K562 (cell line): Measurements from ENCODE around the gene PSEN1. TPM values are rescaled to one million over a fixed set of nuclear protein-coding genes. Genes with fewer than 3 reads are reported as not detected.

Experiments
- ATAC-seq: fragments of 200-7000 bp; cut with Tn5 transposase; 3 replicates; pipeline ENCODE4 v1.9.1; 2020; ENCODE audit warnings: moderate library complexity
- BruUV-seq: library from RNA; stranded (reverse); fragments of 400-500 nt; replicated peaks from 2 replicates; lab custom pipeline; 2021; lab: Mats Ljungman, UMichigan
- CTCF ChIA-PET: fragments of 300-600 bp; formaldehyde crosslinking; extraction: SDS; loops from one replicate; lab custom pipeline; 2021; ENCODE audit warnings: low intra/inter-chr PET ratio; lab: Yijun Ruan, JAX
- POLR2A ChIA-PET: fragments of 300-600, 350-650 bp; sonication (Branson Sonifier 250); formaldehyde crosslinking; extraction: SDS; loops from one replicate; lab custom pipeline; 2021; ENCODE audit warnings: antibody characterized with exemption, inconsistent platforms; lab: Yijun Ruan, JAX
- DNase-seq, 4 experiments: peaks; one replicate each; pipeline versions ENCODE4 v3.0.0 to v3.0.0-alpha.2; 2011 to 2018; ENCODE audit warnings: low spot score in 3 of 4, mixed read lengths in 3 of 4; ENCODE audit errors: extremely low read depth in 1 of 4
- FAIRE-seq: peaks from 2 replicates; lab custom pipeline; 2011; peaks lifted over from hg19 to GRCh38; lab: Jason Lieb, UNC
- H2AFZ ChIP-seq: 2 replicates; pipeline ENCODE4 v1.6.0; 2011; ENCODE audit warnings: low read depth, low read length, control low read depth, inconsistent platforms
- H3K27ac ChIP-seq: fragments of 200-600 bp; 3 replicates; pipeline ENCODE4 v1.8.0; 2011; ENCODE audit warnings: low read depth, mild to moderate bottlenecking, control low read depth, inconsistent platforms, low read length, moderate library complexity, mixed read lengths; ENCODE audit errors: extremely low read depth
- H3K27me3 ChIP-seq, 2 experiments: fragments of 300-600 bp in 1 of 2; 2 replicates in 1 of 2; 3 replicates in 1 of 2; pipeline versions ENCODE4 v1.6.0 to v1.8.0; 2011; ENCODE audit warnings: inconsistent platforms in 2 of 2, low read length in 2 of 2, mild to moderate bottlenecking in 1 of 2, mixed read lengths in 1 of 2, moderate library complexity in 1 of 2; ENCODE audit not compliant: control insufficient read depth in 2 of 2, insufficient read depth in 2 of 2
- H3K36me3 ChIP-seq: fragments of 300-600 bp; 3 replicates; pipeline ENCODE4 v1.8.0; 2011; ENCODE audit warnings: mild to moderate bottlenecking, low read length, inconsistent platforms; ENCODE audit not compliant: control insufficient read depth, insufficient read depth
- H3K4me1 ChIP-seq, 2 experiments: fragments of 200-600 bp in 1 of 2; replicated peaks in 1 of 2; 2 replicates in 1 of 2; 3 replicates in 1 of 2; pipeline versions ENCODE4 v1.5.1 to v1.8.0; 2011; ENCODE audit warnings: inconsistent platforms in 2 of 2, low read length in 2 of 2, mild to moderate bottlenecking in 1 of 2, mixed read lengths in 1 of 2, moderate library complexity in 1 of 2; ENCODE audit not compliant: control insufficient read depth in 2 of 2, insufficient read depth in 2 of 2
- H3K4me2 ChIP-seq: 2 replicates; pipeline ENCODE4 v1.6.1; 2011; ENCODE audit warnings: low read length, control low read depth, inconsistent platforms, mixed read lengths; ENCODE audit not compliant: insufficient read depth
- H3K4me3 ChIP-seq: fragments of 200-600 bp; sonication (generic), shearing (Covaris generic); 2 replicates; pipeline ENCODE4 v1.5.1; 2016; ENCODE audit warnings: control low read depth, inconsistent platforms
- H3K79me2 ChIP-seq: fragments of 200-600 bp; 3 replicates; pipeline ENCODE4 v1.8.0; 2011; ENCODE audit warnings: low read length, inconsistent platforms; ENCODE audit not compliant: control insufficient read depth, insufficient read depth
- H3K9ac ChIP-seq, 2 experiments: 2 replicates each; pipeline versions ENCODE4 v1.6.0 to v1.6.1; 2011; ENCODE audit warnings: low read depth in 2 of 2, low read length in 2 of 2, control low read depth in 1 of 2, inconsistent platforms in 1 of 2, mild to moderate bottlenecking in 1 of 2, mixed read lengths in 1 of 2; ENCODE audit not compliant: insufficient read depth in 1 of 2
- H3K9me1 ChIP-seq: one replicate; pipeline ENCODE4 v1.6.0; 2011; ENCODE audit warnings: inconsistent platforms, mild to moderate bottlenecking, low read length, moderate library complexity; ENCODE audit not compliant: control insufficient read depth, insufficient read depth
- H3K9me3 ChIP-seq: replicated peaks from 2 replicates; pipeline ENCODE4 v1.5.1; 2011; ENCODE audit warnings: low read depth, low read length, inconsistent platforms; ENCODE audit not compliant: control insufficient read depth, insufficient read depth
- H4K20me1 ChIP-seq: replicated peaks from 2 replicates; pipeline ENCODE4 v1.6.1; 2011; ENCODE audit warnings: low read length, inconsistent platforms, mixed read lengths; ENCODE audit not compliant: control insufficient read depth, insufficient read depth
- MECOM ChIP-seq: fragments of 250-450 bp; sonication (Bioruptor Pico); IDR thresholded peaks from 2 replicates; pipeline ENCODE4 v1.8.0; 2022; ENCODE audit warnings: inconsistent platforms
- PRMT5 ChIP-seq: sonication (generic); formaldehyde crosslinking; IDR thresholded peaks from 2 replicates; pipeline ENCODE4 v1.5.0; 2020; ENCODE audit warnings: missing genetic modification reagents
- STAT5B ChIP-seq: fragments of 250-450 bp; sonication (Bioruptor Pico); IDR thresholded peaks from 2 replicates; pipeline ENCODE4 v1.8.0; 2021; ENCODE audit warnings: mild to moderate bottlenecking, inconsistent platforms
- ZFP36 ChIP-seq: fragments of 150-350 bp; IDR thresholded peaks from 2 replicates; pipeline ENCODE4 v1.6.1; 2018; ENCODE audit warnings: low read length, low read depth; ENCODE audit not compliant: partially characterized antibody
- ZNF175 ChIP-seq: fragments of 200-800 bp; sonication (Bioruptor generic); IDR thresholded peaks from 2 replicates; pipeline ENCODE4 v1.6.1; 2016; ENCODE audit warnings: low read depth, mild to moderate bottlenecking, missing genetic modification characterization, missing compliant biosample characterization
- ZNF561 ChIP-seq: fragments of 450-650 bp; formaldehyde crosslinking; conservative IDR thresholded peaks from 2 replicates; pipeline ENCODE4 v1.4.0; 2020; ENCODE audit warnings: mild to moderate bottlenecking, moderate library complexity
- WGBS: fragments of 100-300 bp; shearing (Covaris generic); methylation state at CpG from one replicate; pipeline ENCODE4 v1.1.6; 2016; ENCODE audit warnings: low coverage, mixed read lengths; ENCODE audit not compliant: insufficient coverage; ENCODE audit errors: missing lambda C conversion rate; 5-methylcytosine and 5-hydroxymethylcytosine counted together
- in situ Hi-C: fragments of 300-500 bp; cut with MboI; formaldehyde crosslinking; loops from 4 replicates; pipeline ENCODE4 v1.15.0; 2018; ENCODE audit warnings: inconsistent platforms, mixed read lengths
- intact Hi-C: fragments of 100-400 bp; cut with micrococcal nuclease; formaldehyde crosslinking; loops from 2 replicates; pipeline ENCODE4 v1.14.2; 2022
- polyA plus RNA-seq, 8 experiments: library from polyadenylated mRNA; depleted of rRNA in 4 of 8; stranded (reverse) in 5 of 8; unstranded in 3 of 8; fragments of >200 nt; fragmentation: Nextera tagmentation in 2 of 8; fragmentation: Illumina TruSeq in 1 of 8; extraction: Ambion mirVana in 2 of 8; extraction: Trizol in 1 of 8; gene quantifications; 2 replicates each; pipeline versions ENCODE4 v1.2.1 to v1.2.3, GENCODE V29; 2011 to 2014; ENCODE audit warnings: inconsistent platforms in 1 of 8, missing spikeins in 1 of 8
- total RNA-seq, 7 experiments: library from RNA; depleted of rRNA in 6 of 7; stranded (reverse); fragments of >200 nt in 6 of 7; fragmentation: Illumina TruSeq in 2 of 7; extraction: Trizol in 2 of 7; gene quantifications; 2 replicates each; pipeline versions ENCODE4 v1.2.1 to v1.2.3, GENCODE V29; 2011 to 2021; ENCODE audit warnings: low replicate concordance in 1 of 7
- TF ChIP-seq, protein P1 (sequence below): fragments of 250-450 bp; sonication (Bioruptor Pico); IDR thresholded peaks from 2 replicates; pipeline ENCODE4 v1.5.0; 2021

The PSEN1 gene
- total and polyA plus RNA-seq, 9 of the 15 experiments (the other 6 are each of a cell fraction or from before 2014, with no cell fraction given): 6.5 to 25.2 (median 14.3) TPM

DNA sequence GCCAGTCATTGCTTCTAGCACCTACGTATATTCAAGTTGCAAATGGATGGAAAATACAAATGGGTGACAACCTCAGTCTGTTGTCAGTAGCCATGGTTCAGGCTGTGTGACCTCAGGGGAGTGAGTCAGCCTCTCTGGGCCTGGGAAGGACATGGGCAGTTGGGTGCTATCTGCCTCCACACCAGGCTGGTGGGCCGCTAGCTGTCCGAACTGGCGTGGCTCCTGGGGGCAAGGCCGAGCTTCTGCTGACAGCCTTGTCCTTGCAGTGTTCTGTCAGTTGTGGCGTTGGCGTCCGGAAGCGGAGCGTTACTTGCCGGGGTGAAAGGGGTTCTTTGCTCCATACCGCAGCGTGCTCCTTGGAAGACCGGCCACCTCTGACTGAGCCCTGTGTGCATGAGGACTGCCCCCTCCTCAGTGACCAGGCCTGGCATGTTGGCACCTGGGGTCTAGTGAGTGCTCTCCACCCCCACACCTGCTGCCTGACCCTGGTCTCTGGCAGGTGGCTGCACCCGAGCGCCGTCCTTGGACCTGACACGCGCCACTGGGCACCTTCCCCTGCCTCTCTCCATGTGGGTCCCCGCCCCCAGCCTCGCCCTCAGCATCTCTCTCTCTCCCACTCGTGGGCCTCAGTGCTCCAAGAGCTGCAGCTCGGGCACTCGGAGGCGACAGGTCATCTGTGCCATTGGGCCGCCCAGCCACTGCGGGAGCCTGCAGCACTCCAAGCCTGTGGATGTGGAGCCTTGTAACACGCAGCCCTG lies 118.1 kb downstream of the PSEN1 start:
- Histone ChIP-seq H3K36me3 (no peaks in the 10 kb centered on the region), H3K27me3 (no peaks in the 10 kb centered on the region), H2AFZ (no peak overlapping the region), H3K9me1 (no peaks in the 10 kb centered on the region), H3K79me2 (no peaks in the 10 kb centered on the region), H4K20me1 (no peaks in the 10 kb centered on the region), H3K4me1 (peaks cover 0 to 21% of the 10 kb centered on the region in 2 experiments; a peak in 2 of 5 replicates), H3K27ac (no peak overlapping the region), H3K9me3 (no peaks in the 10 kb centered on the region), H3K9ac (no peak overlapping the region; a peak in 1 of 4 replicates), H3K4me2 (no peak overlapping the region), H3K4me3 (no peak overlapping the region)
- ChIA-PET POLR2A (interaction anchor here (0.6 to 0.9 kb wide), 2 partner anchors 8 to 17 kb away, joined by 3 read pairs; no protein-coding TSS in a partner anchor), CTCF (no interaction called here)
- in situ Hi-C loops: no loop called here
- intact Hi-C loops: no loop called here
- FAIRE-seq: no peak
- DNase-seq: no peak
- TF ChIP-seq ZNF175 (CRISPR knock-in tag): no peak
- peak; percentile 78 for TF ChIP-seq ZFP36
- WGBS: 51% methylated on average over 7 of the region's 28 CpGs
- no TSS peak for BruUV-seq
- no peak for ATAC-seq

DNA sequence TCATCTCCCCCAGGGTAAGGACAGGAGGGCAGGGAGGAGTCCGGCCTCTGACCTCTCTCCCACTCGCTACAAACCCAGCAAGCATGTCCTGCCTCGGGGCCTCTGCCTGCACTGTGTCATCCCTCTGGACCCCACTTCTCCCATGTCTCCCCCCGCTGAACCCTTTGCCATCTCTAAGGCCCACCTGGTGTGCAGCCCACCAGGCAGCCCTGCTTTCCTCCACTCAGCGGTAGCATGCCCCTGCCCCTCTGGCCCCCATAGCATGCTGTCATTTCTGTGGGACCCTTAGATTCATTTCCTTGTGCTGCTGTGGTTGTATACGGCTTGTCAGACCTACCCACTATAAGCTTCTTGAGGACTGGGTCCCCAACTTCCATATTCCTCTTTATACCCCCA lies 118.7 kb downstream of the PSEN1 start:
- H3K4me3 ChIP-seq: no peak overlapping the region
- WGBS: 53% methylated on average over 6 of the region's 6 CpGs
- no peaks in the 10 kb centered on the region for H4K20me1 ChIP-seq
- no peak overlapping the region for H3K4me2 ChIP-seq
- H3K36me3 ChIP-seq: no peaks in the 10 kb centered on the region
- no peaks in the 10 kb centered on the region for H3K79me2 ChIP-seq
- H3K27me3 ChIP-seq: no peaks in the 10 kb centered on the region
- H2AFZ ChIP-seq: no peak overlapping the region
- BruUV-seq: no TSS peak
- FAIRE-seq: no peak
- TF ChIP-seq ZNF561 (CRISPR knock-in tag) (no peak), PRMT5 (CRISPR knock-in tag) (no peak), STAT5B (no peak), MECOM (CRISPR knock-in tag) (no peak)
- TF ChIP-seq, protein P1, sequence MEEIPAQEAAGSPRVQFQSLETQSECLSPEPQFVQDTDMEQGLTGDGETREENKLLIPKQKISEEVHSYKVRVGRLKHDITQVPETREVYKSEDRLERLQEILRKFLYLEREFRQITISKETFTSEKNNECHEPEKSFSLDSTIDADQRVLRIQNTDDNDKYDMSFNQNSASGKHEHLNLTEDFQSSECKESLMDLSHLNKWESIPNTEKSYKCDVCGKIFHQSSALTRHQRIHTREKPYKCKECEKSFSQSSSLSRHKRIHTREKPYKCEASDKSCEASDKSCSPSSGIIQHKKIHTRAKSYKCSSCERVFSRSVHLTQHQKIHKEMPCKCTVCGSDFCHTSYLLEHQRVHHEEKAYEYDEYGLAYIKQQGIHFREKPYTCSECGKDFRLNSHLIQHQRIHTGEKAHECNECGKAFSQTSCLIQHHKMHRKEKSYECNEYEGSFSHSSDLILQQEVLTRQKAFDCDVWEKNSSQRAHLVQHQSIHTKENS: no peak
- intact Hi-C loops (no loop called here), in situ Hi-C loops (no loop called here)
- no peaks in the 10 kb centered on the region for H3K9me1 ChIP-seq
- no peak for DNase-seq
- no peak overlapping the region for H3K9ac ChIP-seq
- no peak for ATAC-seq
- POLR2A ChIA-PET: no interaction called here
- peaks cover 0 to 21% of the 10 kb centered on the region in 2 experiments; a peak in 2 of 5 replicates for H3K4me1 ChIP-seq
- H3K9me3 ChIP-seq: no peaks in the 10 kb centered on the region
- CTCF ChIA-PET: no interaction called here
- no peak overlapping the region for H3K27ac ChIP-seq
